Activated naive CD4-positive, alpha-beta T cell treated with anti-CD3 and anti-CD28 coated beads, Interleukin-2, amount 50 U/mL, for 24 hours (primary cell): ENCODE results near the gene SLC29A3.
"Not testable (repeated sequence)": the region's sequence is repeated elsewhere in the genome, so short reads cannot be mapped to it uniquely, and the experiment has no call there.

Experiments
- H3K27ac Mint-ChIP-seq: one replicate; pipeline ENCODE4 v1.8.0; 2021; ENCODE audit warnings: mild to moderate bottlenecking, mixed read lengths
- H3K27me3 Mint-ChIP-seq: one replicate; pipeline ENCODE4 v1.8.0; 2021; ENCODE audit warnings: mixed read lengths
- H3K36me3 Mint-ChIP-seq: one replicate; pipeline ENCODE4 v1.8.0; 2021; ENCODE audit warnings: mixed read lengths
- H3K4me1 Mint-ChIP-seq: one replicate; pipeline ENCODE4 v1.8.0; 2021; ENCODE audit warnings: mixed read lengths
- H3K4me3 Mint-ChIP-seq: one replicate; pipeline ENCODE4 v1.8.0; 2021; ENCODE audit warnings: mild to moderate bottlenecking, mixed read lengths
- H3K9me3 Mint-ChIP-seq: one replicate; pipeline ENCODE4 v1.8.0; 2021; ENCODE audit warnings: mixed read lengths

SLC29A3 gene

GRCh38 chr10:71319042-71319799 lies at the start of gene SLC29A3:
Gene SLC29A3 (plus strand): TSS chr10:71319259. CDS start chr10:71319310, 51 bp downstream.
- Mint-ChIP-seq H3K27me3 (no peaks in the 10 kb centered on the region), H3K36me3 (peaks cover 9% of the 10 kb centered on the region), H3K9me3 (no peaks in the 10 kb centered on the region), H3K4me1 (peaks cover 42% of the 10 kb centered on the region), H3K4me3 (peak within 1 kb of the TSS; percentile 95), H3K27ac (peak within 1 kb of the TSS; percentile 87)

GRCh38 chr10:71269301-71270288 lies 49.5 kb upstream of the SLC29A3 start:
- Mint-ChIP-seq H3K4me1 (no peaks in the 10 kb centered on the region), H3K36me3 (no peaks in the 10 kb centered on the region), H3K4me3 (no peak overlapping the region), H3K27ac (no peak overlapping the region), H3K27me3 (no peaks in the 10 kb centered on the region), H3K9me3 (no peaks in the 10 kb centered on the region)

GRCh38 chr10:71270301-71271220 lies 48.5 kb upstream of the SLC29A3 start:
- Mint-ChIP-seq H3K4me1 (no peaks in the 10 kb centered on the region), H3K36me3 (no peaks in the 10 kb centered on the region), H3K27me3 (no peaks in the 10 kb centered on the region), H3K4me3 (no peak overlapping the region), H3K9me3 (no peaks in the 10 kb centered on the region), H3K27ac (peak overlapping the region; percentile 76)

GRCh38 chr10:71271662-71272055 lies 47.4 kb upstream of the SLC29A3 start:
- Mint-ChIP-seq H3K4me1 (no peaks in the 10 kb centered on the region), H3K9me3 (no peaks in the 10 kb centered on the region), H3K27ac (no peak overlapping the region), H3K36me3 (no peaks in the 10 kb centered on the region), H3K4me3 (no peak overlapping the region), H3K27me3 (no peaks in the 10 kb centered on the region)

GRCh38 chr10:71272056-71272771 lies 46.8 kb upstream of the SLC29A3 start:
- Mint-ChIP-seq H3K27me3 (no peaks in the 10 kb centered on the region), H3K9me3 (no peaks in the 10 kb centered on the region), H3K4me1 (no peaks in the 10 kb centered on the region), H3K4me3 (no peak overlapping the region), H3K36me3 (no peaks in the 10 kb centered on the region), H3K27ac (no peak overlapping the region)

GRCh38 chr10:71272974-71273373 lies 46.1 kb upstream of the SLC29A3 start:
- not testable (repeated sequence) for H3K27me3 Mint-ChIP-seq, H3K4me3 Mint-ChIP-seq, H3K36me3 Mint-ChIP-seq, H3K9me3 Mint-ChIP-seq, H3K4me1 Mint-ChIP-seq, H3K27ac Mint-ChIP-seq

- Mint-ChIP-seq H3K9me3 (no peaks in the 10 kb centered on the region), H3K4me1 (no peaks in the 10 kb centered on the region), H3K4me3 (no peak overlapping the region), H3K36me3 (no peaks in the 10 kb centered on the region), H3K27ac (no peak overlapping the region), H3K27me3 (no peaks in the 10 kb centered on the region)
Measured at GRCh38 chr10:71273506-71273905, 45.6 kb upstream of the SLC29A3 start.

GRCh38 chr10:71274901-71275796 lies 43.9 kb upstream of the SLC29A3 start:
- Mint-ChIP-seq H3K9me3 (no peaks in the 10 kb centered on the region), H3K4me1 (no peaks in the 10 kb centered on the region), H3K27ac (no peak overlapping the region), H3K36me3 (no peaks in the 10 kb centered on the region), H3K4me3 (no peak overlapping the region), H3K27me3 (no peaks in the 10 kb centered on the region)

GRCh38 chr10:71276873-71277272 lies 42.2 kb upstream of the SLC29A3 start:
- H3K9me3 Mint-ChIP-seq = no peaks in the 10 kb centered on the region
- H3K4me3 Mint-ChIP-seq = no peak overlapping the region
- no peak overlapping the region for H3K27ac Mint-ChIP-seq
- H3K4me1 Mint-ChIP-seq = no peaks in the 10 kb centered on the region
- H3K27me3 Mint-ChIP-seq = no peaks in the 10 kb centered on the region
- no peaks in the 10 kb centered on the region for H3K36me3 Mint-ChIP-seq

- H3K36me3 Mint-ChIP-seq = no peaks in the 10 kb centered on the region
- no peak overlapping the region for H3K4me3 Mint-ChIP-seq
- H3K4me1 Mint-ChIP-seq = no peaks in the 10 kb centered on the region
- no peaks in the 10 kb centered on the region for H3K9me3 Mint-ChIP-seq
- no peak overlapping the region for H3K27ac Mint-ChIP-seq
- H3K27me3 Mint-ChIP-seq = no peaks in the 10 kb centered on the region
Measured at GRCh38 chr10:71277914-71278665, 41.0 kb upstream of the SLC29A3 start.

GRCh38 chr10:71278691-71279588 lies 40.1 kb upstream of the SLC29A3 start:
- Mint-ChIP-seq H3K27me3 (no peaks in the 10 kb centered on the region), H3K4me3 (no peak overlapping the region), H3K27ac (no peak overlapping the region), H3K36me3 (no peaks in the 10 kb centered on the region), H3K4me1 (no peaks in the 10 kb centered on the region), H3K9me3 (no peaks in the 10 kb centered on the region)

- no peaks in the 10 kb centered on the region for H3K9me3 Mint-ChIP-seq
- no peak overlapping the region for H3K27ac Mint-ChIP-seq
- no peaks in the 10 kb centered on the region for H3K4me1 Mint-ChIP-seq
- H3K27me3 Mint-ChIP-seq = no peaks in the 10 kb centered on the region
- H3K36me3 Mint-ChIP-seq = no peaks in the 10 kb centered on the region
- no peak overlapping the region for H3K4me3 Mint-ChIP-seq
Measured at GRCh38 chr10:71279590-71280170, 39.4 kb upstream of the SLC29A3 start.
